Cardiac muscle cell (in vitro differentiated cells and primary cell): ENCODE measurements around the gene ONECUT3. TPM values are rescaled to one million over a fixed set of nuclear protein-coding genes. Genes with fewer than 3 reads are reported as not detected.

ENCODE experiments used
- DNase-seq, 2 donors: peaks; one replicate each; pipeline versions ENCODE4 v3.0.0 to v3.0.0-alpha.2; 2010 to 2017; ENCODE audit warnings: low read depth in 1 of 2, low spot score in 1 of 2
- H3K27ac ChIP-seq: fragments of 200-600 bp; sonication (generic); 2 replicates; pipeline ENCODE4 v1.5.1; 2016
- H3K27me3 ChIP-seq: fragments of 200-600 bp; sonication (generic); 2 replicates; pipeline ENCODE4 v1.6.0; 2016; ENCODE audit warnings: control low read depth
- H3K36me3 ChIP-seq: fragments of 200-600 bp; sonication (generic); 2 replicates; pipeline ENCODE4 v1.5.1; 2016; ENCODE audit warnings: control low read depth
- H3K4me1 ChIP-seq: fragments of 200-600 bp; sonication (generic); 2 replicates; pipeline ENCODE4 v1.8.1; 2017; ENCODE audit warnings: low read depth, mild to moderate bottlenecking, mixed run types
- H3K4me3 ChIP-seq: fragments of 200-600 bp; sonication (generic); 2 replicates; pipeline ENCODE4 v1.5.1; 2016; ENCODE audit warnings: mild to moderate bottlenecking
- H3K9me3 ChIP-seq: fragments of 200-600 bp; sonication (generic); 2 replicates; pipeline ENCODE4 v1.5.1; 2017; ENCODE audit warnings: low read depth, mild to moderate bottlenecking, control low read depth
- polyA plus RNA-seq: library from polyadenylated mRNA; unstranded; fragments of >200 nt; fragmentation: Nextera tagmentation; extraction: Ambion mirVana; gene quantifications from 2 replicates; pipeline ENCODE4 v1.2.1, GENCODE V29; 2016
- total RNA-seq: library from RNA; depleted of rRNA; stranded (reverse); fragments of >200 nt; gene quantifications from 2 replicates; pipeline ENCODE4 v1.2.3, GENCODE V29; 2016
- TF ChIP-seq, protein P1 (sequence below): IDR thresholded peaks from 2 replicates; pipeline ENCODE4 v1.5.1; 2012; ENCODE audit warnings: low read depth, mild to moderate bottlenecking, low read length

ONECUT3 gene
- total and polyA plus RNA-seq, 2 experiments from 2014 or later, result not detected

DNA sequence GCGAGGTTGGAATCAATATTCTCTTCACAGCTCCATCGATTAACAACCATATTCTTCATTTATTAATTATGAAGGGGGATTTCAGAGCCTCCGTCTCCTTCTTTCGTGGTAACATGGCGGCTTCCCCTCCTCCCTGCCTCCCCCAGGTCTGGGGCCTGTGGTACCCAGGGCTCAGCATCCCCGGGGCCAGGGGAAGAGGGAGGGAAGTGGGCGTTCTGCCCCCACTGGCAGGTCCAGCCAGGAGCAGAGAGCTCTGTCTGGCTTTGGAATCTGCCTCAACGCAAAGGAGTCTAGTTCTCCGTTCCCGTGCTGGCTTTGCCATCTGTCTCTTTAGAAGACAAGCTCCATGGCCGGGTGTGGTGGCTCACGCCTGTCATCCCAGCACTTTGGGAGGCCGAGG is 37.8 kb upstream of the ONECUT3 start:
- no peak for DNase-seq
- Histone ChIP-seq H3K4me1 (no peaks in the 10 kb centered on the region), H3K36me3 (no peaks in the 10 kb centered on the region), H3K9me3 (no peaks in the 10 kb centered on the region), H3K27me3 (peaks cover 54% of the 10 kb centered on the region), H3K27ac (no peak overlapping the region), H3K4me3 (no peak overlapping the region)
- TF ChIP-seq, protein P1, sequence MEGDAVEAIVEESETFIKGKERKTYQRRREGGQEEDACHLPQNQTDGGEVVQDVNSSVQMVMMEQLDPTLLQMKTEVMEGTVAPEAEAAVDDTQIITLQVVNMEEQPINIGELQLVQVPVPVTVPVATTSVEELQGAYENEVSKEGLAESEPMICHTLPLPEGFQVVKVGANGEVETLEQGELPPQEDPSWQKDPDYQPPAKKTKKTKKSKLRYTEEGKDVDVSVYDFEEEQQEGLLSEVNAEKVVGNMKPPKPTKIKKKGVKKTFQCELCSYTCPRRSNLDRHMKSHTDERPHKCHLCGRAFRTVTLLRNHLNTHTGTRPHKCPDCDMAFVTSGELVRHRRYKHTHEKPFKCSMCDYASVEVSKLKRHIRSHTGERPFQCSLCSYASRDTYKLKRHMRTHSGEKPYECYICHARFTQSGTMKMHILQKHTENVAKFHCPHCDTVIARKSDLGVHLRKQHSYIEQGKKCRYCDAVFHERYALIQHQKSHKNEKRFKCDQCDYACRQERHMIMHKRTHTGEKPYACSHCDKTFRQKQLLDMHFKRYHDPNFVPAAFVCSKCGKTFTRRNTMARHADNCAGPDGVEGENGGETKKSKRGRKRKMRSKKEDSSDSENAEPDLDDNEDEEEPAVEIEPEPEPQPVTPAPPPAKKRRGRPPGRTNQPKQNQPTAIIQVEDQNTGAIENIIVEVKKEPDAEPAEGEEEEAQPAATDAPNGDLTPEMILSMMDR, result no peak

DNA sequence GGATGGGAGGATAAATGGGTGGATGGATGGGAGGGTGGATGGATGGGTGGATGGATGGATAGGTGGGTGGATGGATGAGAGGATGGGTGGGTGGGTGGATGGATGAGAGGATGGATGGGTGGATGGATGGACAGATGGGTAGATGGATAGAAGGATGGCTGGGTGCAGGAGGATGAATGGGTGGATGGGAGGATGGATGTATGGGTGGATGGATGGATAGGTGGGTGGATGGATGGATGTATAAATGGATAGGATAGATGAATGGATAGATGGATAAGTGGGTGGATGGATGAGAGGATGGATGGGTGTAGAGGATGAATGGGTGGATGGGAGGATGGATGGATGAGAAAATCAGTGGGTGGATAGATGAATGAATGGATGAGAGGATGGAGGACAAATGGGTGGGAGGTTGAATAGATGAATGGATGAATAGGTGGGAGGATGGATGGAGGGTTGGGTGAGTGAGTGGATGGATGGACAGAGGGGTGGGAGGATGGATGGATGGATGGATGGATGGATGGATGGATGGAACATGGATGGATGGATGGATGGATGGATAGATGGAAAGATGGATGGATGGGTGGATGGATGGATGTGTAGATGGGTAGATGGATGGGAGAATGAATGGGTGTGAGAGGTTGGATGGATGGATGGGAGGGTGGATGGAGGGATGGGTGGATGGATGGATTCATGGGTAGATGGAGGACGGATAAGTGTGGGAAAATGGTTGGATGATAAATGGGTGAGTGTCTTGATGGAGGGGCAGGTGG is 35.9 kb upstream of the ONECUT3 start:
- Histone ChIP-seq H3K4me3 (no peak overlapping the region), H3K4me1 (no peaks in the 10 kb centered on the region), H3K27ac (no peak overlapping the region), H3K27me3 (peaks cover 52% of the 10 kb centered on the region), H3K9me3 (no peaks in the 10 kb centered on the region), H3K36me3 (no peaks in the 10 kb centered on the region)
- TF ChIP-seq, protein P1, result no peak
- DNase-seq, result no peak

DNA sequence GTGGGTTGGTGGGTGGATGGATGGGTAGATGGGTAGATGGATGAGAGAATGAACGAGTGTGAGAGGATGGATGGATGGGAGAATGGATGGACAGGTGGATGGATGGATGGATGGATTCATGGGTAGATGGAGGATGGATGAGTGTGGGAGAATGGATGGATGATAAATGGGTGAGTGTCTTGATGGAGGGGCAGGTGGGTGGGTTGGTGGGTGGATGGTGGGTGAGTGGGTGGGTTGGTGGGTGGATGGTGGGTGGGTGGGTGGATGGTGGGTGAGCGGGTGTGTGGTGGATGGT is 35.4 kb upstream of the ONECUT3 start:
- Histone ChIP-seq H3K4me1 (no peaks in the 10 kb centered on the region), H3K27me3 (peaks cover 50% of the 10 kb centered on the region), H3K4me3 (no peak overlapping the region), H3K9me3 (no peaks in the 10 kb centered on the region), H3K36me3 (no peaks in the 10 kb centered on the region), H3K27ac (no peak overlapping the region)
- TF ChIP-seq, protein P1, result no peak
- DNase-seq, result no peak

DNA sequence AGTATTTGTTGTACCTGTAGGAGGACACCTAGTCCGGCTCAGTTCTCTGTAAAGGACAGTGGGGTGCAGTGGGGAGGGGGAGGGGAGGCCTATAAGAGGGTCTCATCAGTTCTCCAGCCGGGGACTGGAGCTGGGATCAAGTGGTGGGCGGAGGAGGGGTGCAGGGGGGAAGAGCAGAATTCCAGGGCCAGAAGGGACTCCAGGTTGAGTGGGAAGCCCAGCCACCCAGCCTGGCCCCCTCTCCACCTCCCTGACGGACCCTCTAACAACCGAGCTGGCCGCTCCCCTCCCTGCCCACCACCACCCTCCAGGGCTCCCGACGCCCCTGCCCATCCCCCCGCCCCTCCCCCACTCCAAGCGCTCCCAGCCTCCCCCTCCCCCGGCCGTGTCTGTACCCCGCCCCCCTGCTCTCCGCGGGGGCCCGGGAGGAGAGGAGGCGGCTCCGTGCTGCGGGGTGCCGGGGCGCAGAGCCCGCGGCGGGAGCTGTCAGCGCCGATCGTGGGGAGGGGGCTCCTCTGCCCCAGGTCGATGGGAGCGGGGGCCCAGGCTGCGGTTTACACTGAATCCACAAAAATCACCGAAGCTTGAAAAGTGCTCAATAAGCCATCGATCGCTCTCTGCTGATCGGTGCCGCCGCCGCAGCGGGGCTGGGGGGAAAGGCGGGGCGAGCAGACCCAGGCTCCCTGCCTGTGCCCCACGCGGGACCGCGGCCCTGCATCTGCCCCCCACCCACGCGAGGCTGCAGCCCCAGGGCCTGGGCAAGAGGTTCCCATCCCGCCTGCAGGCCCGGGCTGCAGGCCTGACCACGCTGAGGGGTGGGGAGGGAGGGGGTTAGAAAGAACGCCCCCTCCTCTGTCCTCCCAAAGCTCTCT is 34.6 kb upstream of the ONECUT3 start:
- Histone ChIP-seq H3K27ac (no peak overlapping the region), H3K27me3 (peaks cover 45% of the 10 kb centered on the region), H3K4me3 (peak overlapping the region; percentile 32), H3K4me1 (no peaks in the 10 kb centered on the region), H3K9me3 (no peaks in the 10 kb centered on the region), H3K36me3 (no peaks in the 10 kb centered on the region)
- TF ChIP-seq, protein P1, result no peak
- DNase-seq, result no peak

DNA sequence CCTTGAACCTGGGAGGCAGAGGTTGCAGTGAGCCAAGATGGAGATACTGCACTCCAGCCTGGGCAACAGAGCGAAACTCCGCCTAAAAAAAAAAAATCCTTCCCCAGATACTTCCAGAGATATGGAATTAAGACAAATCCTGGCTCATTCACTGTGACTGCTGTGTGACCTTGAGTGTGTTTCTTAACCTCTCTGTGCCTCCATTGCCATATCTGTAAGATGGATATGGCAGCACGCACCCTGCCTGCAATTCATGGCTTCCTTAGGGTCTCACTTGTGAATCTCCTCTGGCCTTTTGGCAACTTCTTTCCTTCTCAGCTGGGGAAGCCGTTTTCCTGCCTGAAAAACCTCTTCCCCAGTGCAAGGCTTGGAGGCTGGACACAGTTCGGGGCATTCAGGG is 33.8 kb upstream of the ONECUT3 start:
- TF ChIP-seq, protein P1, result no peak
- H3K4me1 ChIP-seq, result no peaks in the 10 kb centered on the region
- H3K27me3 ChIP-seq, result peaks cover 45% of the 10 kb centered on the region
- no peak overlapping the region for H3K4me3 ChIP-seq
- H3K9me3 ChIP-seq, result no peaks in the 10 kb centered on the region
- H3K36me3 ChIP-seq, result no peaks in the 10 kb centered on the region
- no peak overlapping the region for H3K27ac ChIP-seq
- no peak for DNase-seq
